PC-3 (cell line): ENCODE measurements around the gene ECD.

Source experiments
- CTCF ChIP-seq: fragments of 300-600 bp; sonication (generic); conservative IDR thresholded peaks from 2 replicates; pipeline ENCODE4 v1.5.1; 2017; ENCODE audit warnings: antibody characterized with exemption, low read depth, mild to moderate bottlenecking, low read length
- EZH2phosphoT487 ChIP-seq: fragments of 300-600 bp; sonication (generic); IDR thresholded peaks from 2 replicates; pipeline ENCODE4 v1.6.1; 2018; ENCODE audit warnings: mild to moderate bottlenecking, antibody characterized with exemption, low read length, borderline replicate concordance

- no peak for TF ChIP-seq EZH2phosphoT487
- no peak for TF ChIP-seq CTCF
Measured at GRCh38 chr10:73186266-73186665, 18.5 kb upstream of the ECD start.
